PC-9 (cell line): ENCODE results near the gene ANKRD17. TPM values are rescaled to one million over a fixed set of nuclear protein-coding genes. Genes with fewer than 3 reads are reported as not detected.

Source experiments
- BruUV-seq: library from RNA; stranded (reverse); fragments of 400-500 nt; replicated peaks from 2 replicates; lab custom pipeline; 2021; lab: Mats Ljungman, UMichigan
- CTCF ChIA-PET: fragments of 300-600 bp; sonication (Branson Sonifier 250); formaldehyde crosslinking; loops from one replicate; lab custom pipeline; 2022; ENCODE audit warnings: antibody characterized with exemption; lab: Charles Lee
- POLR2A ChIA-PET: fragments of 300-600 bp; sonication (Branson Sonifier 250); formaldehyde crosslinking; loops from one replicate; lab custom pipeline; 2022; ENCODE audit warnings: antibody characterized with exemption; ENCODE audit not compliant: unreplicated experiment; lab: Charles Lee
- DNase-seq, 2 experiments: peaks; one replicate each; pipeline versions ENCODE4 v3.0.0 to v3.0.0-alpha.2; 2015 to 2022; ENCODE audit warnings: mixed read lengths in 1 of 2
- H2AFZ ChIP-seq: fragments of 200-600 bp; sonication (generic); 2 replicates; pipeline ENCODE4 v1.8.1; 2017; ENCODE audit warnings: antibody characterized with exemption
- H3F3A ChIP-seq: fragments of 200-600 bp; sonication (generic); 2 replicates; pipeline ENCODE4 v1.8.1; 2017; ENCODE audit warnings: antibody characterized with exemption, mild to moderate bottlenecking, low read depth; ENCODE audit not compliant: insufficient read depth
- H3K27ac ChIP-seq: fragments of 200-600 bp; sonication (generic); 2 replicates; pipeline ENCODE4 v1.6.1; 2016; ENCODE audit warnings: mixed run types
- H3K27me3 ChIP-seq: fragments of 200-600 bp; sonication (generic); 2 replicates; pipeline ENCODE4 v1.6.1; 2016; ENCODE audit warnings: low read depth, mixed run types; ENCODE audit not compliant: insufficient read depth
- H3K36me3 ChIP-seq: fragments of 200-600 bp; sonication (generic); 2 replicates; pipeline ENCODE4 v1.6.1; 2016; ENCODE audit warnings: low read depth, mixed run types
- H3K4me1 ChIP-seq: fragments of 200-600 bp; sonication (generic); replicated peaks from 2 replicates; pipeline ENCODE4 v1.6.1; 2016; ENCODE audit warnings: mixed run types; ENCODE audit not compliant: insufficient read depth
- H3K4me2 ChIP-seq: fragments of 200-600 bp; sonication (generic); 2 replicates; pipeline ENCODE4 v1.6.1; 2017; ENCODE audit warnings: mixed run types
- H3K4me3 ChIP-seq: fragments of 200-600 bp; sonication (generic); 2 replicates; pipeline ENCODE4 v1.6.1; 2016; ENCODE audit warnings: mixed run types
- H3K79me2 ChIP-seq: fragments of 200-600 bp; sonication (generic); 2 replicates; pipeline ENCODE4 v1.6.1; 2017; ENCODE audit warnings: low read depth, mixed run types
- H3K9me2 ChIP-seq: fragments of 200-600 bp; sonication (generic); 2 replicates; pipeline ENCODE4 v1.8.1; 2017; ENCODE audit warnings: mild to moderate bottlenecking; ENCODE audit not compliant: insufficient read depth
- H3K9me3 ChIP-seq: fragments of 200-600 bp; sonication (generic); 2 replicates; pipeline ENCODE4 v1.8.1; 2016; ENCODE audit warnings: low read depth; ENCODE audit not compliant: insufficient read depth
- H4K20me1 ChIP-seq: fragments of 200-600 bp; sonication (generic); 2 replicates; pipeline ENCODE4 v1.8.1; 2017; ENCODE audit not compliant: insufficient read depth
- EZH2 ChIP-seq: fragments of 200-600 bp; sonication (generic); IDR thresholded peaks from 2 replicates; pipeline ENCODE4 v1.8.0; 2017; ENCODE audit warnings: antibody characterized with exemption, low read depth
- intact Hi-C: fragments of 100-400 bp; cut with micrococcal nuclease; formaldehyde crosslinking; loops from one replicate; pipeline ENCODE4 v1.10.0; 2022; ENCODE audit not compliant: unreplicated experiment
- total RNA-seq: library from RNA; stranded (reverse); gene quantifications from 2 replicates; pipeline ENCODE4 v1.2.3, GENCODE V29; 2021
- TF ChIP-seq, protein P1 (sequence below): fragments of 200-600 bp; sonication (generic); conservative IDR thresholded peaks from 2 replicates; pipeline ENCODE4 v1.6.1; 2017; ENCODE audit warnings: mixed run types, antibody characterized with exemption, mild to moderate bottlenecking, moderate library complexity

The ANKRD17 gene
- total RNA-seq, 1 experiment from 2014 or later: 37.9 TPM

DNA sequence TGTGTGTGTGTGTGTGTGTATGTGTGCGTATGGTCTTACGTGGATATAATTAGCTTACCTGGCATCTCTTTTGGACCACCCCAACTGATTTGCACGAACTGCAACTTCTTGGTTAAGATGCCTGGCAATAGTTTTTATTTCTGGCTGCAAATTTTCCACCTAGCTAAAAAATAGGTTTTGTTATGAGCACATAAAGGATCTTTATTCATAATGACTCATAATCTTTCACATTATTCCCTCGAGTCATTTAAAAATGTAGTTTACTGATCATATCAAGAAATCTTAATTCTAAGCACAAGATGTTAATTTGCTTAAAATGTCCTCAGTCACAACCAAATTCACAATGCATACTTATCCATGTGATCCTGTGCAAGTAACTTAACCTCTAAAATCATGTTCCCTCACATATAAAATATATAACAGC, 190.6 kb downstream of the ANKRD17 start:
- no peak for TF ChIP-seq EZH2
- TF ChIP-seq, protein P1, sequence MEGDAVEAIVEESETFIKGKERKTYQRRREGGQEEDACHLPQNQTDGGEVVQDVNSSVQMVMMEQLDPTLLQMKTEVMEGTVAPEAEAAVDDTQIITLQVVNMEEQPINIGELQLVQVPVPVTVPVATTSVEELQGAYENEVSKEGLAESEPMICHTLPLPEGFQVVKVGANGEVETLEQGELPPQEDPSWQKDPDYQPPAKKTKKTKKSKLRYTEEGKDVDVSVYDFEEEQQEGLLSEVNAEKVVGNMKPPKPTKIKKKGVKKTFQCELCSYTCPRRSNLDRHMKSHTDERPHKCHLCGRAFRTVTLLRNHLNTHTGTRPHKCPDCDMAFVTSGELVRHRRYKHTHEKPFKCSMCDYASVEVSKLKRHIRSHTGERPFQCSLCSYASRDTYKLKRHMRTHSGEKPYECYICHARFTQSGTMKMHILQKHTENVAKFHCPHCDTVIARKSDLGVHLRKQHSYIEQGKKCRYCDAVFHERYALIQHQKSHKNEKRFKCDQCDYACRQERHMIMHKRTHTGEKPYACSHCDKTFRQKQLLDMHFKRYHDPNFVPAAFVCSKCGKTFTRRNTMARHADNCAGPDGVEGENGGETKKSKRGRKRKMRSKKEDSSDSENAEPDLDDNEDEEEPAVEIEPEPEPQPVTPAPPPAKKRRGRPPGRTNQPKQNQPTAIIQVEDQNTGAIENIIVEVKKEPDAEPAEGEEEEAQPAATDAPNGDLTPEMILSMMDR: no peak
- CTCF ChIA-PET: no interaction called here
- Histone ChIP-seq H3K9me3 (no peaks in the 10 kb centered on the region), H3K9me2 (no peaks in the 10 kb centered on the region), H3K4me2 (peak overlapping the region; percentile 96), H3K36me3 (no peaks in the 10 kb centered on the region), H2AFZ (peak overlapping the region; percentile 88), H3K4me1 (0 out of 2 replicates have a peak, but pooled peaks cover 3% of the 10 kb centered on the region), H3F3A (peaks cover 18% of the 10 kb centered on the region), H3K4me3 (peak overlapping the region; percentile 84), H3K27ac (peak overlapping the region; percentile 74), H3K79me2 (peaks cover 11% of the 10 kb centered on the region), H4K20me1 (no peaks in the 10 kb centered on the region), H3K27me3 (no peaks in the 10 kb centered on the region)
- intact Hi-C loops: loop anchor here (2.0 kb wide), 1 partner anchor 191 kb away; the partner anchor contains the start of gene ANKRD17
- DNase-seq: no peak
- POLR2A ChIA-PET: no interaction called here
- no TSS peak for BruUV-seq

DNA sequence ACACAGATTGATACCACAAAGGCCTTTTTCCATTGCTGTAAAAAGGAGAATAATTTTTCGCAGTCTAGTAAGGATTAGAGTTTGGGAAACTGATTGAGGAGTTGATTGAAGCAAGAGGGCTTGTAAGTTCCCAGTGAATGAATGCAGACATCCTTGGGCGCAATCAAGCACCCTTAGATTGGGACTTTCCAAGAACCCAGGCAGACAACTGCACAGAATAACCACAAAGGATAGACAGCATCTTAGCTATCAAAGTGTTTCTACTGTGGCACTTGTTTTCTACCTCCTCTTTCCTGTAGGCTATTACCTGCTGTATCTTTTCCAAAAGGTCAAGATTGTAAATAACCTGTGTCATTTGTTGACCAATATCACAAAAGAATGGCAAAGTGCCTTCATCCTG, 191.7 kb downstream of the ANKRD17 start:
- no peak overlapping the region for H3K4me2 ChIP-seq
- intact Hi-C loops: no loop called here
- ChIA-PET POLR2A (no interaction called here), CTCF (no interaction called here)
- no peaks in the 10 kb centered on the region for H3K9me3 ChIP-seq
- H3F3A ChIP-seq: peaks cover 18% of the 10 kb centered on the region
- peaks cover 11% of the 10 kb centered on the region for H3K79me2 ChIP-seq
- no peaks in the 10 kb centered on the region for H4K20me1 ChIP-seq
- no peak for DNase-seq
- no TSS peak for BruUV-seq
- TF ChIP-seq EZH2: no peak
- TF ChIP-seq, protein P1: no peak
- no peak overlapping the region for H3K27ac ChIP-seq
- no peaks in the 10 kb centered on the region for H3K27me3 ChIP-seq
- no peak overlapping the region for H3K4me3 ChIP-seq
- no peaks in the 10 kb centered on the region for H3K9me2 ChIP-seq
- no peaks in the 10 kb centered on the region for H3K36me3 ChIP-seq
- H3K4me1 ChIP-seq: 0 out of 2 replicates have a peak, but pooled peaks cover 3% of the 10 kb centered on the region
- no peak overlapping the region for H2AFZ ChIP-seq

DNA sequence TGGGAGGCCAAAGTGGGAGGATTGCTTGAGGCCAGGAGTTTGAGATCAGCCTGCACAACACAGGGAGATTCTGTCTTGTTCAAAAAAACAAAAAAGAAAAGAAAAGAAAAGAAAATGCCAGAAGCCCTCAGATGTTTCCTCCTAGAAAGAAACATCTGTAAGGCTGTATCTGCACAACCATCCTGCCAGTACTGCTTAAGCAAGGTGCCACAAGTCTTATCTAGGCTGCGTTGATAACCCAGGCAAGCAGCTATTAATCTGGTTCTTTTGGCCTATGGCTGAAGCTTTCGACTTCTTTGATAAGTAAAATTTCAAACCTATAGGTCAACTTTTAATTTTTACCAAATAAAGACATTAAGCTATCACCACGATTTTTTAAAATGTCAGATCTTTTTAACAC, 192.2 kb downstream of the ANKRD17 start:
- Histone ChIP-seq H3K9me3 (no peaks in the 10 kb centered on the region), H3K27me3 (no peaks in the 10 kb centered on the region), H3K79me2 (peaks cover 11% of the 10 kb centered on the region), H3K4me1 (0 out of 2 replicates have a peak, but pooled peaks cover 3% of the 10 kb centered on the region), H4K20me1 (no peaks in the 10 kb centered on the region), H3F3A (peaks cover 18% of the 10 kb centered on the region), H2AFZ (no peak overlapping the region), H3K36me3 (no peaks in the 10 kb centered on the region), H3K4me2 (no peak overlapping the region), H3K9me2 (no peaks in the 10 kb centered on the region), H3K4me3 (no peak overlapping the region), H3K27ac (no peak overlapping the region)
- no peak for DNase-seq
- POLR2A ChIA-PET: no interaction called here
- BruUV-seq: no TSS peak
- CTCF ChIA-PET: no interaction called here
- TF ChIP-seq EZH2: no peak
- TF ChIP-seq, protein P1: no peak
- intact Hi-C loops: no loop called here
